Activated CD4-positive, alpha-beta T cell treated with anti-CD3 and anti-CD28 coated beads for 24 hours (primary cell): ENCODE data around the gene POU6F1.
"Not testable (repeated sequence)": the region's sequence is repeated elsewhere in the genome, so short reads cannot be mapped to it uniquely, and the experiment has no call there.

Source experiments
- DNase-seq, 2 donors: peaks; one replicate each; pipeline ENCODE4 v3.0.0-alpha.2; 2020; ENCODE audit warnings: low read depth in 2 of 2

The POU6F1 gene

DNA sequence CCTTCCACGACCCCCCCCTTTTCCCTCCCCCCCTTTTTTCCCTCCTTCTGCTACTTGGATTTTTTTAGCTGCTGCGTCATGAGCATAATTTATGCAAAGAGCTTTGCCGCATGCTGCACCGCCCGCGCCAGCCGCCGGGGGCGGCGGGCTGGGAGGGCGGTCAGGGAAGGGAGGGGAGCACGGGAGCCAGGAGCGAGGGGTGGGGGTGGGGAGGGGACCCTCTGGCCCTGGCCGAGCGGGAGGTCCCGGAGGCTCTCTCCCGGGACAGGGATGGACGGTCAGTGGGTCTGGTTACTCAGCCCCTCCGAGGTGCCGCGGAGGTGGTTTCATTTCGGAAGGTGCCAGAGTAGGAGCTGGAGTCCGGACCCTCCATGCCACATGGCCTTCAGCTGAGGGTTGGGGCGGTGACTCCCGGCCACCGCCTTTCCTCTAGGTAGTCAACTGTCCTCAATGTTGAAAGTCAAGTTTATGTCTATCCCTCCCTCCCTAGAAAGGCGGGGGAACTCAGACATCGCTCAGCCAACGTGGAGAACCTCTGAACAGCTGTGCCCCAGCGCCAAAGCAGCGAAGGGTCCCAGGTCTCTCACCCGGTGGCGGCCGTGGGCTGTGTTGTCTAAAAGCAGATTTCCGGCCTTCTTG lies at the start of gene POU6F1:
POU6F1 (minus strand) TSS at position 95 of the 639 bp plus-strand sequence. CDS start 11,226 bp downstream, outside the sequence.
- DNase-seq: peak; percentile 31 to 42

DNA sequence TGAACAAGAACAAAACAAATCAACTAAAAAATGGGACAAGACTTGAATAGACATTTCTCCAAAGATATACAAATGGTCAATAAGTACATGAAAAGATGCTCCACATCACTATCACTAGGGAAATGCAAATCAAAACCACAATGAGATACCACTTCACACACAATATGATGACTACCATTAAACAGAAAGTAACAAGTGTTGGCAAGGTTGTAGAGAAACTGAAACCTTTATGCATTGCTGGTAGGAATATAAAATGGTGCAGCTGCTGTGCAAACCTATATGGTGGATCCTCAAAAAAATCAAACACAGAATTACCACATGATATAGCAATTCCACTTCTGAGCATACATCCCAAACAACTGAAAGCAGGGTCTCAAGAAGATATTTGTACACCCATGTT lies 47.2 kb upstream of the POU6F1 start:
- no peak for DNase-seq

- DNase-seq: no peak
These were observed 46.4 kb upstream of the POU6F1 start for GRCh38 chr12:51264297-51264696.

GRCh38 chr12:51263341-51263740 lies 45.5 kb upstream of the POU6F1 start:
- no peak for DNase-seq

- DNase-seq: no peak
These were observed 44.9 kb upstream of the POU6F1 start for GRCh38 chr12:51262758-51263177.

DNA sequence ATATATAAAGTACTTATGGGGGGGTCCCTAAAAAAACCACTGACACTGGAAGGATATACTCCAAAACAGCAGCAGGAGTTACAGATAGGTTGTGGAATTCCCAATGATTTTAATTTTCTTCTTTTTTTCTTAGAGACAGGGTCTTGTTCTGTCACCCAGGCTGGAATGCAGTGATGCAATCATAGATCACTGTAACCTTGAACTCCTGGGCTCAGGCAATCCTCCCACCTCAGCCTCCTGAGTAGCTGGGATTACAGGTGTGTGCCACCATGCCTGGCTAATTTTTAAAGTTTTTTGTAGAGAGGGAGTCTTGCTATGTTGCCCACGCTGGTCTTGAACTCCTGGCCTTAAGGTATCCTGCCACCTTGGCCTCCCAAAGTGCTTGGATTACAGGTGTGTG lies 41.7 kb upstream of the POU6F1 start:
- DNase-seq: not testable (repeated sequence)

DNA sequence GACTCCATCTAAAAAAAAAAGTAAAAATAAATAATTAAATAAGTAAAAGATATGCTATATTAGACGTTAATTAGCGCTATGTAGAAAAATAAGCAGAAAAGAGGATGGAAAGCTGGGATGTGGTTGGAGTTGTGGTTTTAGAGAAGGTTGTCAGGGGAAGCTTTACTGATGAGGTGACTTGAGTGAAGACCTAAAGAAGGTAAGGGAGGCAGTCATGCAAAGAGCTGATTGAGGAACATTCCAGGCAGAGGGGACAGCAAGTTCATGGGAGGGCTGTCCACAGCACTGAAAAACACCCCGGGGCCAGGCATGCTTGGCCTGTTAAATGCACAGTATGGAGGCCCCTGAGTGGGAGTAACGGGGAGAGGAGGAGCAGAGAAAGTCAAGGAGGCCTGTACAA lies 36.7 kb upstream of the POU6F1 start:
- no peak for DNase-seq

- DNase-seq: no peak
These were observed 35.4 kb upstream of the POU6F1 start for GRCh38 chr12:51253276-51253675.

- no peak for DNase-seq
These were observed 29.8 kb upstream of the POU6F1 start for GRCh38 chr12:51247523-51248206.

- no peak for DNase-seq
These were observed 28.5 kb upstream of the POU6F1 start for GRCh38 chr12:51246254-51246853.

GRCh38 chr12:51245476-51246253 lies 27.8 kb upstream of the POU6F1 start:
- no peak for DNase-seq

- no peak for DNase-seq
These were observed 26.4 kb upstream of the POU6F1 start for GRCh38 chr12:51244269-51244668.

GRCh38 chr12:51242876-51243275 lies 25.0 kb upstream of the POU6F1 start:
- DNase-seq: no peak

DNA sequence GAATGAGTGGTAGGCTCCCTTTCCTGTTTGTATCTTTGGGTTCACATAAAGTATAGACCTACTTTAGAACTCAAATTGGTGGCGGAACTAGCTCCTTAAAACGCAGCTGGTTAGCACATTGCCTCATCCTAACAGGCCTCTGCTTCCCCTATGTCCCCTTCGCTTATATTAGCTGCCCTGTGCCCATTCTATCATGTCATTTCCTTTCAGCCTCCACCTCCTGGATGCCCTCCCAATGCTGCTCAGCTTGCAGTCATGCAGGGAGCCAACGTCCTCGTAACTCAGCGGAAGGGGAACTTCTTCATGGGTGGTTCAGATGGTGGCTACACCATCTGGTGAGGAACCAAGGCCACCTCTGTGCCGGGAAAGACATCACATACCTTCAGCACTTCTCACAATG lies 24.3 kb upstream of the POU6F1 start:
- DNase-seq: no peak

- DNase-seq: no peak
These were observed 23.1 kb upstream of the POU6F1 start for GRCh38 chr12:51240971-51241370.

GRCh38 chr12:51238510-51239334 lies 20.9 kb upstream of the POU6F1 start, which contains the start of gene DAZAP2:
TSS of gene DAZAP2 (plus strand) at chr12:51238826. CDS start at chr12:51238908, 82 bp downstream.
- peak; percentile 91 to 95 for DNase-seq

DNA sequence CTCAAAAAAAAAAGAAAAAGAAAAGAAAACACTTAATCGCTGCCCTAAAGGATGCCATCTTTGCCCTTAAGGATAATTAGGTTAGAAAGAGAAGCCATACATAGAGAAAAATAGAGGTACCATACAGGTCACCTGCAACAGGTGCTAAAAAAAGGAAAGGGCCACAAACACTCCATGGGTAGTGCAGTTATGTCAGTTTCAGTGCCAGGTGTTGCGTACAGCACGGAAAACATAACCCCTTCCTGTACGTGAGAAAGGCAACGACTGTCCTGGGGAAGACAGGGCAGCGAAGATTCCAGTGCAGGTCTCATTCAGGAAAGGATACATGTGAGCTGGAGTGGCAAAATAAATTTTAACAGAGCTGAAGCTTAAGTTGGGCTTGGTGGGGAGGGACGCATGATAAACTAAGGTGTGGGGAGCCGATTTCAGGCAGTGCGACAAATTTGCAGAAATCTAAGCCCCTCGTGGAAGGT lies 20.2 kb upstream of the POU6F1 start:
- DNase-seq: no peak

GRCh38 chr12:51234530-51234929 lies 16.7 kb upstream of the POU6F1 start:
- no peak for DNase-seq

DNA sequence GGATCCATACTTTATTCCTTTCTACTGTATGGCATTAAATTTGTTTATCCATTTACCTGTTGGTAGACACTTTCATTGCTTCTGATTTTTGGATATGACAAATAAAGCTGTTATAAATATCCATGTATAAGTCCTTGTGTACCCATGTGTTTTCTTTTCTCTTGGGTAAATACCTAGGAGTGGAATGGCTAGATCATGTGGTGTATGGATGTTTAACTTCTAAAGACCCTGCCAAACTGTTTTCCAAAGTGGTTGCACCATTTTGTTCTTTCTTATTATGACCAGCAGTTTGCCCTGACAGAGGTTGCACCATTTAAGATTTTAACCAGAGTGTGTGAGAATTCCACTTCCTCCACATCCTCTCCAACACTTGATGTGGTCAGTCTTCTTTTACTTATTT lies 14.8 kb upstream of the POU6F1 start:
- DNase-seq: no peak

DNA sequence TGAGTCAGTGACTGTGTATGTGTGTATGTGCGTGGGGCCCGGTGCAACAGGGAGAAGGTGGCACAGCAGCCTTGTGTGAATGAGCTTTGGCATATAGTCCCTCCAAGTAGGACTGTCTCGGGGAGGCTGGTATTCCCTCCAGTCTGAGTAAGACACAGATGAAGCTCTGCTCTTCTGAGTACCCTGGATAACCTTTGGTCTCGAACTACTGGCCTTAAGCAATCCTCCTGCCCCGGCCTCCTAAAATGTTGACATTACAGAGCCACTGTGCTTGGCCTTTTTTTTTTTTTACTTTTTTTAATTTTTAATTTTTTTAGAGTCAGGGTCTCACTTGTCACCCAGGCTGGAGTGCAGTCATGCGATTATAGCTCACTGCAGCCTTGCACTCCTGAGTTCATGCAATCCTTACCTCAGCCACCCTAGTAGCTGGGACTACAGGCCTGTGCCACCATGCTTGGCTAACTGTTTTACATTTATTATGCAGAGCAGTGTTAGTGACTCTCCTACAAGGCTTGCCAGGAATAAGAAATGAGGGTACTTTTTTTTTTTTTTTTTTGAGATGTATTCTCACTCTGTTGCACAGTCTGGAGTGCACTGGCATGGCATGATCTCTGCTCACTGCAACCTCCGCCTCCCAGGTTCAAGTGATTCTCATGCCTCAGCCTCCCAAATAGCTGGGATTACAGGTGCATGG lies 11.4 kb upstream of the POU6F1 start:
- DNase-seq: no peak

DNA sequence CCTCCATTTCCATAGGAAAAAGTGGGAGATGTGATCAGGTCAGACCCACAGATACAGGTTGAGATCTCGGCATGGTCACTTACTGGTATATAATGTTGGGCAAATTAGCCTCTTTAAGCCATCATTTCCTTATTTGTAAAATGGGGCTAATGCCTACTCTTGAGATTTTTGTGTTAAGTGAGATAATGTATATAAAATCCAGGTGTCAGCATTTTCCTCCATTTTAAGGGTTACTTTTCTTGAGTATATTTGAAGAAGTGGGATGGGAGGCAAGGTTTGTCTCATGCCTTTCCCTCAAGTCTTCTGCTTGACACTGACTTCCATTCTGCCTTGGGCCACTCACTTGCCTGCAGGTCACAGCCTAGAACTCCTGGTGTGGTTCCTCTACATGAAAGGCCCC lies 10.1 kb upstream of the POU6F1 start:
- DNase-seq: no peak
